ENCODE measurements around the gene CPT1C. TPM values are rescaled to one million over a fixed set of nuclear protein-coding genes. Genes with fewer than 3 reads are reported as not detected.

The CPT1C gene
- total and polyA plus RNA-seq, 2 donors: 0.61 to 3.5 TPM

- Histone ChIP-seq H3K4me3 (ENCODE audit: low read length in 2 of 2) (no peak overlapping the region), H3K36me3 (ENCODE audit: control insufficient read depth in 2 of 2, insufficient read depth in 2 of 2, low read length in 1 of 2) (peaks cover 3 to 9% of the 10 kb centered on the region in 2 donors), H3K4me1 (ENCODE audit: control insufficient read depth in 2 of 2, insufficient read depth in 2 of 2, low read length in 2 of 2) (peaks cover 4 to 15% of the 10 kb centered on the region in 2 donors), H3K27ac (ENCODE audit: low read depth in 1 of 2, low read length in 1 of 2) (no peak overlapping the region), H3K9me3 (ENCODE audit: control insufficient read depth in 2 of 2, insufficient read depth in 1 of 2, low read length in 1 of 2) (peaks cover 0 to 20% of the 10 kb centered on the region in 2 donors), H3K27me3 (ENCODE audit: control insufficient read depth in 2 of 2, insufficient read depth in 1 of 2, low read length in 1 of 2) (peaks cover 23 to 49% of the 10 kb centered on the region in 2 donors)
- WGBS: 89% methylated on average over 16 of the region's 16 CpGs
- DNase-seq (ENCODE audit: low read depth in 6 of 9, low spot score in 9 of 9): no peak
Observed at GRCh38 chr19:49692147-49692506, 1.2 kb downstream of the CPT1C start.

DNA sequence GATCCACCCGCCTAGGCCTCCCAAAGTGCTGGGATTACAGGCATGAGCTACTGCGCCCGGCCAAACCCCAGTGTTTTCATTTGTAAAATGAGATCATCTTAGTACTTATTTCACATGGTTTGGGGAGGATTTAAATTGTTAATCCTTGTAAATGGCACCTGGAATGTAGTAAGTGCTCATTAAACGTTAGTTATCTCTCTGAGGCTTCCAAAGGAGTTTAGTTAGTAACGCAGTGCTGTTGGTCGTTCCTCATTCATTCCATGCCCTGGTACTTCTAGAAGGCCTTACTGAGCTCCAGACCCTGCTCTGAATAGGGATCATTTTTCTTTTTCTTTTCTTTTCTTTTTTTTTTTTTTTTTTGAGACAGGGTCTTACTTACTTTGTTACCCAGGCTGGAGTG is 5.2 kb downstream of the CPT1C start:
- Histone ChIP-seq H3K27ac (ENCODE audit: low read depth in 1 of 2, low read length in 1 of 2) (no peak overlapping the region), H3K9me3 (ENCODE audit: control insufficient read depth in 2 of 2, insufficient read depth in 1 of 2, low read length in 1 of 2) (peaks cover 0 to 6% of the 10 kb centered on the region in 2 donors), H3K27me3 (ENCODE audit: control insufficient read depth in 2 of 2, insufficient read depth in 1 of 2, low read length in 1 of 2) (peaks cover 6 to 33% of the 10 kb centered on the region in 2 donors), H3K4me1 (ENCODE audit: control insufficient read depth in 2 of 2, insufficient read depth in 2 of 2, low read length in 2 of 2) (peaks cover 0 to 7% of the 10 kb centered on the region in 2 donors), H3K36me3 (ENCODE audit: control insufficient read depth in 2 of 2, insufficient read depth in 2 of 2, low read length in 1 of 2) (no peaks in the 10 kb centered on the region), H3K4me3 (ENCODE audit: low read length in 2 of 2) (no peak overlapping the region)
- DNase-seq (ENCODE audit: low read depth in 6 of 9, low spot score in 9 of 9): no peak
- 89% methylated on average over 6 of the region's 6 CpGs for WGBS

- Histone ChIP-seq H3K36me3 (ENCODE audit: control insufficient read depth in 2 of 2, insufficient read depth in 2 of 2, low read length in 1 of 2) (no peaks in the 10 kb centered on the region), H3K4me3 (ENCODE audit: low read length in 2 of 2) (no peak overlapping the region), H3K27me3 (ENCODE audit: control insufficient read depth in 2 of 2, insufficient read depth in 1 of 2, low read length in 1 of 2) (peaks cover 6 to 30% of the 10 kb centered on the region in 2 donors), H3K4me1 (ENCODE audit: control insufficient read depth in 2 of 2, insufficient read depth in 2 of 2, low read length in 2 of 2) (no peaks in the 10 kb centered on the region), H3K27ac (ENCODE audit: low read depth in 1 of 2, low read length in 1 of 2) (no peak overlapping the region), H3K9me3 (ENCODE audit: control insufficient read depth in 2 of 2, insufficient read depth in 1 of 2, low read length in 1 of 2) (no peaks in the 10 kb centered on the region)
- DNase-seq (ENCODE audit: low read depth in 6 of 9, low spot score in 9 of 9): no peak
- WGBS: 97% methylated on average over 7 of the region's 7 CpGs
Observed at GRCh38 chr19:49696865-49697264, 5.9 kb downstream of the CPT1C start.

DNA sequence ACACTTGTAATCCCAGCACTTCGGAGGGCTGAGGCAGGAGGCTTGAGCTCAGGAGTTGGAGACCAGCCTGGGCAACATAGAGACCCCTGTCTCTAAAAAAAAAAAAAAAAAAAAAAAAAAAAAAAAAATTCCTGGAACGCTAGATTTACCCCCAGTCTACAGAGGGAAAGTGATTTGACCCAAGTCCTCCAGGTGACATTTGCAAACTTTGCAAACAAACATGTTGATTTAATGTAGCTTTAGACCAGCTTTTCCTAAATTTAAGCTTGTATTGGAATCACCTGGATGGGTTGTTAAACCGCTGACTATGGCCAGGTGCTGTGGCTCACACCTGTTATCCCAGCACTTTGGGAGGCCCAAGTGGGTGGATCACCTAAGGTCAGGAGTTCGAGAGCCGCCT is 8.4 kb downstream of the CPT1C start:
- H3K4me3 ChIP-seq (ENCODE audit: low read length in 2 of 2): no peak overlapping the region
- H3K36me3 ChIP-seq (ENCODE audit: control insufficient read depth in 2 of 2, insufficient read depth in 2 of 2, low read length in 1 of 2): no peaks in the 10 kb centered on the region
- WGBS: 94% methylated on average over 5 of the region's 5 CpGs

DNA sequence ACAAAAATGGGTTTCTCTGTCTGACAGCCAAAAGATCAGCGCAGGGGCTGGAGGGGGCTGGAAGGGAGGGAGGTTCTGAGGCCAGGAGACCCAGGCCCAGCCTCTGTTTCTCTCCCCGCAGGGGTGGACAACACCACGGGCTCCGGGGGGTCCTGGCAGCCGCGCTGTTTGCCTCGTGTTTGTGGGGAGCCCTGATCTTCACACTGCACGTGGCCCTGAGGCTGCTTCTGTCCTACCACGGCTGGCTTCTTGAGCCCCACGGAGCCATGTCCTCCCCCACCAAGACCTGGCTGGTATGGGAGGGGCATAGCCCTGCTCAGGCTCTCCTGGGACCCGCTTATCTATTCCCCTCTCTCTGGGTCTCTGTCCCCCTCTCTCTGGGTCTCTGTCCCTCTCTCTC is 9.6 kb downstream of the CPT1C start:
- no peaks in the 10 kb centered on the region for H3K9me3 ChIP-seq (ENCODE audit: control insufficient read depth in 2 of 2, insufficient read depth in 1 of 2, low read length in 1 of 2)
- H3K4me3 ChIP-seq (ENCODE audit: low read length in 2 of 2): no peak overlapping the region
- H3K36me3 ChIP-seq (ENCODE audit: control insufficient read depth in 2 of 2, insufficient read depth in 2 of 2, low read length in 1 of 2): no peaks in the 10 kb centered on the region
- H3K27me3 ChIP-seq (ENCODE audit: control insufficient read depth in 2 of 2, insufficient read depth in 1 of 2, low read length in 1 of 2): peaks cover 4 to 15% of the 10 kb centered on the region in 2 donors
- DNase-seq (ENCODE audit: low read depth in 6 of 9, low spot score in 9 of 9): no peak
- 73% methylated on average over 11 of the region's 11 CpGs for WGBS
- no peak overlapping the region for H3K27ac ChIP-seq (ENCODE audit: low read depth in 1 of 2, low read length in 1 of 2)
- H3K4me1 ChIP-seq (ENCODE audit: control insufficient read depth in 2 of 2, insufficient read depth in 2 of 2, low read length in 2 of 2): no peaks in the 10 kb centered on the region

More for the DNA sequence above, 8.4 kb downstream of the CPT1C start:
- no peak for DNase-seq (ENCODE audit: low read depth in 6 of 9, low spot score in 9 of 9)
- Histone ChIP-seq H3K27ac (ENCODE audit: low read depth in 1 of 2, low read length in 1 of 2) (no peak overlapping the region), H3K9me3 (ENCODE audit: control insufficient read depth in 2 of 2, insufficient read depth in 1 of 2, low read length in 1 of 2) (no peaks in the 10 kb centered on the region), H3K4me1 (ENCODE audit: control insufficient read depth in 2 of 2, insufficient read depth in 2 of 2, low read length in 2 of 2) (no peaks in the 10 kb centered on the region), H3K27me3 (ENCODE audit: control insufficient read depth in 2 of 2, insufficient read depth in 1 of 2, low read length in 1 of 2) (peaks cover 4 to 15% of the 10 kb centered on the region in 2 donors)

DNA sequence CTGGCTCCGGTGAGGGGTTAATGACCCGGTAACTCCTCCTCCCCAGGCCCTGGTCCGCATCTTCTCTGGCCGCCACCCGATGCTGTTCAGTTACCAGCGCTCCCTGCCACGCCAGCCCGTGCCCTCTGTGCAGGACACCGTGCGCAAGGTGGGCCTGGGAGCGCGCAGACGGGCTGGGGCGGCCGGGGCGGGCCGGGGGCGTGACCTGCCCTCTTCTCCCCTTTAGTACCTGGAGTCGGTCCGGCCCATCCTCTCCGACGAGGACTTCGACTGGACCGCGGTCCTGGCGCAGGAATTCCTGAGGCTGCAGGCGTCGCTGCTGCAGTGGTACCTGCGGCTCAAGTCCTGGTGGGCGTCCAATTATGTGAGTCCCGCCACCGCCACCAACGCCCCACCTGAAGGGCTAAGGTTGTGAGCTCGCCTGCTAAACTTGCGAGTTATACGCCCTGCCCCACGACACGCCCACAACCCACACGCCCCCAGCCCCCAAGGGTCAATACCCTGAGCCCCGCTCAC is 10.4 kb downstream of the CPT1C start:
- Histone ChIP-seq H3K4me3 (ENCODE audit: low read length in 2 of 2) (no peak overlapping the region), H3K4me1 (ENCODE audit: control insufficient read depth in 2 of 2, insufficient read depth in 2 of 2, low read length in 2 of 2) (no peaks in the 10 kb centered on the region), H3K27me3 (ENCODE audit: control insufficient read depth in 2 of 2, insufficient read depth in 1 of 2, low read length in 1 of 2) (peaks cover 4 to 15% of the 10 kb centered on the region in 2 donors), H3K36me3 (ENCODE audit: control insufficient read depth in 2 of 2, insufficient read depth in 2 of 2, low read length in 1 of 2) (no peaks in the 10 kb centered on the region), H3K9me3 (ENCODE audit: control insufficient read depth in 2 of 2, insufficient read depth in 1 of 2, low read length in 1 of 2) (no peaks in the 10 kb centered on the region), H3K27ac (ENCODE audit: low read depth in 1 of 2, low read length in 1 of 2) (no peak overlapping the region)
- 48% methylated on average over 40 of the region's 40 CpGs for WGBS
- no peak for DNase-seq (ENCODE audit: low read depth in 6 of 9, low spot score in 9 of 9)

DNA sequence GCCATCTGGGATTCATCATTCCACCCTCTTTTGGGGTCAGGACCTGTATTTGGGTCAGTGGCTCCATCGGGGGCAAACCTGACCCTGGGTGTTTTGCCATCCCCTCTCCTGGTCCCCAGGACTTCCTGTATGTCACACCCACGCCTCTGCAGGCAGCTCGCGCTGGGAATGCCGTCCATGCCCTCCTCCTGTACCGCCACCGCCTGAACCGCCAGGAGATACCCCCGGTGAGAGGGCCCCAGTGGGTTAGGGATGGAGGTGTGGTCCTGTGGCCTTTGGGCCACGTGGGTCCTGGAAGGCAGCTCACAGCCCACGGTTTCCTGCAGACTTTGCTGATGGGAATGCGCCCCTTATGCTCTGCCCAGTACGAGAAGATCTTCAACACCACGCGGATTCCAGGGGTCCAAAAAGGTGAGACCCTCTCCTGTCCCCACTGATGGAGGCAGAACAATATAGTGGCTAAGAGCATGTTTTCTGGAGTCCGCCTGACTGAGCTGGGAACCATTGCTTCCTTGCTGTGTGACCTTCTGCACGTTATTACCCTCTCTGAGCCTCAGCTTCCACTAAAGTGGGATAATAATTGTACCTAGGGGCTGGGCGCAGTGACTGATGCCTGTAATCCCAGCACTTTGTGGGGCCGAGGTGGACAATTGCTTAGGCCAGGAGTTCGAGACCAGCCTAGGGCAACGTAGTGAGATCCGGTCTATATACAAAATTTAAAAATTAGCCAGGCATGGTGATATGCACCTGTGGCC is 14.1 kb downstream of the CPT1C start:
- H3K9me3 ChIP-seq (ENCODE audit: control insufficient read depth in 2 of 2, insufficient read depth in 1 of 2, low read length in 1 of 2): no peaks in the 10 kb centered on the region
- WGBS: 91% methylated on average over 22 of the region's 22 CpGs
- peaks cover 4 to 15% of the 10 kb centered on the region in 2 donors for H3K27me3 ChIP-seq (ENCODE audit: control insufficient read depth in 2 of 2, insufficient read depth in 1 of 2, low read length in 1 of 2)
- H3K27ac ChIP-seq (ENCODE audit: low read depth in 1 of 2, low read length in 1 of 2): no peak overlapping the region
- DNase-seq (ENCODE audit: low read depth in 6 of 9, low spot score in 9 of 9): no peak
- H3K4me3 ChIP-seq (ENCODE audit: low read length in 2 of 2): no peak overlapping the region
- no peaks in the 10 kb centered on the region for H3K36me3 ChIP-seq (ENCODE audit: control insufficient read depth in 2 of 2, insufficient read depth in 2 of 2, low read length in 1 of 2)
- H3K4me1 ChIP-seq (ENCODE audit: control insufficient read depth in 2 of 2, insufficient read depth in 2 of 2, low read length in 2 of 2): no peaks in the 10 kb centered on the region

- no peak for DNase-seq (ENCODE audit: low read depth in 6 of 9, low spot score in 9 of 9)
- no peak overlapping the region for H3K4me3 ChIP-seq (ENCODE audit: low read length in 2 of 2)
- peaks cover 4 to 7% of the 10 kb centered on the region in 2 donors for H3K27me3 ChIP-seq (ENCODE audit: control insufficient read depth in 2 of 2, insufficient read depth in 1 of 2, low read length in 1 of 2)
- H3K9me3 ChIP-seq (ENCODE audit: control insufficient read depth in 2 of 2, insufficient read depth in 1 of 2, low read length in 1 of 2): no peaks in the 10 kb centered on the region
- no peaks in the 10 kb centered on the region for H3K36me3 ChIP-seq (ENCODE audit: control insufficient read depth in 2 of 2, insufficient read depth in 2 of 2, low read length in 1 of 2)
- no peak overlapping the region for H3K27ac ChIP-seq (ENCODE audit: low read depth in 1 of 2, low read length in 1 of 2)
- no peaks in the 10 kb centered on the region for H3K4me1 ChIP-seq (ENCODE audit: control insufficient read depth in 2 of 2, insufficient read depth in 2 of 2, low read length in 2 of 2)
- 96% methylated on average over 16 of the region's 16 CpGs for WGBS
Observed at GRCh38 chr19:49705919-49706318, 15.0 kb downstream of the CPT1C start.

DNA sequence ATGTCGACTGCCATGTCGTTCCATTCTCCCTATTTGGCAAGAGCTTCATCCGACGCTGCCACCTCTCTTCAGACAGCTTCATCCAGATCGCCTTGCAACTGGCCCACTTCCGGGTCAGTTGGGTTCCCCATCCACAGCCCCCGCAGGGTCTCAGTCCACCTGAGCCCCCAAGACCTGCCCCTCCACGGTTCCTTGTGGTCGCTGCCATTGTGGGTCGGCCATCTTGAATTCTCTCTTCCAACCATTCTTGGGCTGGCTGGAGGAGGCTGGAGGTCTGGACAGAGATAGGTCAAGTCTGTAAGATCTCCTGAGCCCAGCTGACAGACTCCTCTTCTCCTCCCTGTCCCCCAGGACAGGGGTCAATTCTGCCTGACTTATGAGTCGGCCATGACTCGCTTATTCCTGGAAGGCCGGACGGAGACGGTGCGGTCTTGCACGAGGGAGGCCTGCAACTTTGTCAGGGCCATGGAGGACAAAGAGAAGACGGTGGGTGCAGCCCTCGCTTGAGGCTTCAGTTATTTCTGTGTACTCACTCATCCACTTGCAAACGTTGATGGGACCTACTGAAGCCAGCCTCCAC is 19.5 kb downstream of the CPT1C start:
- Histone ChIP-seq H3K9me3 (ENCODE audit: control insufficient read depth in 2 of 2, insufficient read depth in 1 of 2, low read length in 1 of 2) (no peaks in the 10 kb centered on the region), H3K4me3 (ENCODE audit: low read length in 2 of 2) (no peak overlapping the region), H3K36me3 (ENCODE audit: control insufficient read depth in 2 of 2, insufficient read depth in 2 of 2, low read length in 1 of 2) (no peaks in the 10 kb centered on the region), H3K4me1 (ENCODE audit: control insufficient read depth in 2 of 2, insufficient read depth in 2 of 2, low read length in 2 of 2) (no peaks in the 10 kb centered on the region), H3K27ac (ENCODE audit: low read depth in 1 of 2, low read length in 1 of 2) (no peak overlapping the region), H3K27me3 (ENCODE audit: control insufficient read depth in 2 of 2, insufficient read depth in 1 of 2, low read length in 1 of 2) (no peaks in the 10 kb centered on the region)
- WGBS: 96% methylated on average over 20 of the region's 20 CpGs
- no peak for DNase-seq (ENCODE audit: low read depth in 6 of 9, low spot score in 9 of 9)
